HG03575 (cell line): ENCODE results near the gene JAK1.
"Not testable (repeated sequence)": the region's sequence is repeated elsewhere in the genome, so short reads cannot be mapped to it uniquely, and the experiment has no call there.

Source experiments
- ATAC-seq: cut with Tn5 transposase; IDR thresholded peaks from one replicate; pipeline ENCODE4 v1.9.1; 2021; ENCODE audit not compliant: unreplicated experiment, insufficient number of reproducible peaks, low FRiP score; ENCODE audit errors: extremely low read depth

JAK1 gene

GRCh38 chr1:64933296-64934070, 32.9 kb downstream of the JAK1 start:
- no peak for ATAC-seq

DNA sequence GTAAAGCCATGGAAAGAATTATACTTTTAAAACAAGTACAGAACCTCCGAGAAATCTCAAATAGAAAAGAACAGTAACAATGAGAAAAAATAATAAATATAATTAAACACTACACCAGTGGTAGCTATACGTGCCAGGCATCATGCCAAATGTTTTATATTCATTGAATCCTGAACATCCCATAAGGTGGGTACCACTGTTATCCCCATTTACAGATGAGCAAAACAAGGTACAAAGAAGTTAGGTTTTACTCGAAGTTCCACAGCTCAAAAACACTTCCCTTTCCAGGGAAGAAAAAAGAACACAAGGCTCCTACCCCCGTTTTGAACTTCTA, 33.4 kb downstream of the JAK1 start:
- ATAC-seq, result no peak

GRCh38 chr1:64930640-64931039, 35.7 kb downstream of the JAK1 start:
- ATAC-seq, result not testable (repeated sequence)

DNA sequence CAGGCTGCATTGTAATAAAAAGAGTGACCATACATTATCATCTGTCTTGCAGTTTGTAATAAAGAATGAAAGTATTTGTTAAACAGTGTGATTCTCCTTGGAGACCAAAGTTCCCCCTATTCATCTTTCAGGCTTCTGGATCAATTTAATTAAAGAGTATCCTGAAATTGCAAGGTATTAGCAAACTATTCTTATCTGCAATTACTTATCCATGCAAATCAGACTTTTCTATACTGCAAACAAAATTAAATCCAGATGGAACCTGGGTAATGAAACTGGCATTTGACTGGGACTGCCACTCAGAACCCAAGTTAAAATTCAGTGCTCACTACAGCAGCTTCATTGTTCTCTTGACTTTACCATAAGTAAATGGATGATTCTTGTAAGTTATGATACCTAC, 37.1 kb downstream of the JAK1 start:
- no peak for ATAC-seq

DNA sequence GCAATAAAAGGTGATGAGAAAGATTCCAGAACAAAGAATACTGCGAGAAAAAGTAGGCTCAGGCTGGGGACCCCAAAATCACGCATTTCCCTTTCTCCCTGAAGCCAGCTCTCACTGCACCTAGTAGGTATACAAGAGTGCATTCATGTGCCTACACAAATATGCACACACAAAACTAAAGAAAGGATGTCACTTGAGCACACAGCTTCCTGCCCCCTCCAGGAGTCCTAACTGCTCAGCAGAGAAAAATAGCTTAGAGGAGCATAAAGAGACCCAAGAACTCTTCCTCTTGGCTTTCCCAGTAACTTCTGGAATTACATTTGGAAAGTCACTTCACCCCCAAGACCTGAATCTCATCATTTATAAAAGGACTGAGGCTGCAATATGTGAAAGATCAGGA, 38.0 kb downstream of the JAK1 start:
- no peak for ATAC-seq

GRCh38 chr1:64925594-64925993, 40.8 kb downstream of the JAK1 start:
- no peak for ATAC-seq

GRCh38 chr1:64923294-64923718, 43.0 kb downstream of the JAK1 start:
- ATAC-seq, result no peak

- no peak for ATAC-seq
Observed at GRCh38 chr1:64922336-64922735, 44.0 kb downstream of the JAK1 start.

GRCh38 chr1:64921771-64922170, 44.6 kb downstream of the JAK1 start:
- ATAC-seq, result no peak

GRCh38 chr1:64920941-64921589, 45.3 kb downstream of the JAK1 start:
- ATAC-seq, result no peak

DNA sequence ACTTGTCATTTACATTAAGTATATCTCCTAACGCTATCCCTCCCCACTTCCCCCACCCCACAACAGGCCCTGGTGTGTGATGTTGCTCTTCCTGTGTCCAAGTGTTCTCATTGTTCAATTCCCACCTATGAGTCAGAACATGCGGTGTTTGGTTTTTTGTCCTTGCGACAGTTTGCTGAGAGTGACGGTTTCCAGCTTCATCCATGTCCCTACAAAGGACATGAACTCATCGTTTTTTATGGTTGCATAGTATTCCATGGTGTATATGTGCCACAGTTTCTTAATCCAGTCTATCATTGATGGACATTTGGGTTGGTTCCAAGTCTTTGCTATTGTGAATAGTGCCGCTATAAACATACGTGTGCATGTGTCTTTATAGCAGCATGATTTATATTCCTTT, 47.2 kb downstream of the JAK1 start:
- not testable (repeated sequence) for ATAC-seq

- no peak for ATAC-seq
Observed at GRCh38 chr1:64917907-64918306, 48.4 kb downstream of the JAK1 start.

GRCh38 chr1:64917328-64917861, 49.0 kb downstream of the JAK1 start:
- no peak for ATAC-seq

DNA sequence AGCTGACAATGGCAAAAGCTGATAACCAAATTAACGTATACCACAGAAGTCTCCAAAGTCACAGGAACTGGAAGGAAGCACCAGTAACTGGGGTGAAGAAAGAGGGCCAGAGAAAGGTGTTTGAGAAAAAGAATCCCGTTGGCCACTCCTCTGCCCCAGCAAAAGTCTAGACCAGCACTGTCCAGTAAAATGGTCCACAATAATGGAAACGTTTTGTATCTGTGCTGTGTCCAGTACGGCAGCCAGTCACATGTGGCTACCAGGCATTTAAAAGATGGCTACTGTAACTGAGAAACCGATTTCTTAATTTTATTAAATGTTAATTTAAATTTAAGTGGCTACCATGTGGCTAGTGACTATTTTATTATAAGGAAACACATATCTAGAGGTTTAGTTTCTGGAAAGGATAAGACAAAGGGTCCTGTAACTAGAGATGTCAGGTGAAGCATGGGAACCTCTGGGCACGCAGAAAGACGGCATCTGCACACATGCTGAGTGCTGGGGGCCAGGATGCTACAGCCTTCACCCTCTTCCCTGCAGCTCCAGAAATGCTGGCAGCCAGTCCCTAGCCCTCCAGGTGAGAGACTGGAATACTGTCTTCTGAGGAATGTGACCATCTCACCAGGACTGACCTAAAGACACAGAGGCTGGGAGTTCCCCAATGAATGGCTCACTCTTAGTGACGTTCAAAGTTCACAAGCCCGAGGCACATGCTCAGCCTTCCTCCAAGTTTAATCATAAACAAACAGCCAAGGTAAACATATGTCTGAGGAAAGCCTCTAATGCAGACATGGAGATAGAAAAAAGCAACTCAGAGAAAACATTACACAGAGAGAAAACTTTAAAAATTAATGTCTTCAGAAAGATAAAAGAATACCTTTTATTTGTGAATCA, 50.7 kb downstream of the JAK1 start:
- ATAC-seq, result no peak

DNA sequence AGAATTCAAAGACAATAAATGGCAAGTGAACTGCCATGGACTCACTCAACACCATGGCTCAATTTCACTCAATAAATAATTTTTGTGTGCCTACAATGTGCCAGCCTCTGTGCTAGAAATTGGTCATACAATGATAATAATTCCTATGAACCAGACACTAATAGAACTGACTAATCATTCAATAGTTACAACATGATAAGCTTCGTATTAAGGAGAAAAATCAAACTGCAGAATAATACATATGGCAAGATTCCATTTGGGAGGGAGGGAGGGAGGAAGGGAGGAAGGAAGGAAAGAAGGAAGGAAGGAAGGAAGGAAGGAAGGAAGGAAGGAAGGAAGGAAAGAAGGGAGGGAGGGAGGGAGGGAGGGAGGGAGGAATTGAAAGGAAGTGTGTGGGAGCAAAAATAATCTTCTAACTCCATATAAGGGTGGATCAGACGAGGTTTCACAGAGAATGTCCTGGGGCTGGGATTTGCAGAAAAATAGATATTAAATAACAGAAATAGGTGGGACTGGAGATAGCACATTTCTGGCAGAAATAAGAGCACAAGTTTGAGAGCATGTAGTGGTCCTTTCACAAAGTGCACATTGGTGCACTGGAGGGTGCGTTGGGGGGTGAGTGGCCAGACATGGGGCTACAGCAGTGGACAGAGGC, 52.9 kb downstream of the JAK1 start:
- no peak for ATAC-seq

GRCh38 chr1:64912191-64912590, 54.2 kb downstream of the JAK1 start:
- ATAC-seq, result no peak

- no peak for ATAC-seq
Observed at GRCh38 chr1:64911326-64911725, 55.0 kb downstream of the JAK1 start.

DNA sequence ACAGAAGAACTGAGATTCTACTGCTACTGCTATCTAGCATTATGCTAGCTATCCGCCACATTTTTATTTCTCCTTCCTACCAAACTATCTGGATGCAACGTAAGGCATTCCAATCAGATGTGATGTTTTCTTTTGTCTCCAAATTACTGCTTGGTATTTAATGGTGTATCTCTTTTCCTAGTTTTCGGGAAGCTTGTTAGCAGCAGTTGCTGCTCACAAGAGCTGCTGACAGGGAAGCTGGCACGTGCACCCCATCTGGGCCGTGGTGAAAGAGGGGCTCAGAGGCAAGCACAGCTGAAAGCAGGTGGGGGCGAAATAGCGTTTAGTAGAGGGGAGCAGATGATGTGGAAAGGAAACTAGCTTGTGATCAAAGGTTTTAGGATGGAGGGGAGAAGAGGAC, 57.3 kb downstream of the JAK1 start:
- no peak for ATAC-seq

DNA sequence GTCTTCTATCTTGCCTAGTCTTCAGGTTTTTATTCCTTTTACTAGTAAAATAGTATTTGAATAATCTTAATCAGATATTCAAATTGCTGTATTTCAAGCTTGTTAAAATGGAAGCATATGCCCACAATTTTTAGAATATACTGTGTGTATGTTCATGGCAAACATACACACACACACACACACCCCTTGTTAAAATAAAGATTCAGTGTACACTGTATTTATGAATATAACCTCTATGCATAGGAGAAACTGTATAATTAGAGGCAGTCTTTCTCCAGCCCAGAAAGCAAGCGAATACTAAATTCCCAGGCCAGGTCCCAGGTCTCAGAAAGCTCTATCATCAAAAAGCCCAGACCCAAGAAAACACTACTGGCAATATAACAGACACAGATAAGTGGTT, 57.8 kb downstream of the JAK1 start:
- no peak for ATAC-seq
